Activated CD8-positive, alpha-beta memory T cell treated with anti-CD3 and anti-CD28 coated beads, Interleukin-2, amount 10 ng/mL, durations not matched to agents 7 days and 5 days (primary cell): ENCODE results near the gene IL31. TPM values are rescaled to one million over a fixed set of nuclear protein-coding genes. Genes with fewer than 3 reads are reported as not detected.
A peak's percentile ranks its signal among the peaks of the same experiment; 100 is the strongest.

ENCODE experiments used
- ATAC-seq: fragments of 150-1000 bp; cut with Tn5 transposase; one replicate; pipeline ENCODE4 v1.10.0; 2021; ENCODE audit warnings: moderate library complexity
- CTCF ChIA-PET: fragments of 350-600 bp; sonication (Branson Sonifier 250); formaldehyde crosslinking; loops from one replicate; lab custom pipeline; 2021; ENCODE audit warnings: antibody characterized with exemption; lab: Charles Lee
- DNase-seq: peaks from one replicate; pipeline ENCODE4 v3.0.0-alpha.2; 2020
- H3K27ac Mint-ChIP-seq: one replicate; pipeline ENCODE4 v1.8.0; 2021; ENCODE audit warnings: mild to moderate bottlenecking, mixed read lengths
- H3K27me3 Mint-ChIP-seq: one replicate; pipeline ENCODE4 v1.8.0; 2021; ENCODE audit warnings: mixed read lengths
- H3K36me3 Mint-ChIP-seq: one replicate; pipeline ENCODE4 v1.8.0; 2021; ENCODE audit warnings: mild to moderate bottlenecking, mixed read lengths
- H3K4me1 Mint-ChIP-seq: one replicate; pipeline ENCODE4 v1.8.0; 2021; ENCODE audit warnings: mixed read lengths
- H3K4me3 Mint-ChIP-seq: one replicate; pipeline ENCODE4 v1.8.0; 2021; ENCODE audit warnings: mild to moderate bottlenecking, moderate library complexity, mixed read lengths
- H3K9me3 Mint-ChIP-seq: one replicate; pipeline ENCODE4 v1.8.0; 2022; ENCODE audit warnings: low read depth, mixed read lengths
- total RNA-seq, 2 experiments: library from RNA; stranded (reverse); gene quantifications; one replicate each; pipeline ENCODE4 v1.2.3, GENCODE V29; 2021

Gene IL31
- total RNA-seq, 2 experiments from 2014 or later, result not detected

DNA sequence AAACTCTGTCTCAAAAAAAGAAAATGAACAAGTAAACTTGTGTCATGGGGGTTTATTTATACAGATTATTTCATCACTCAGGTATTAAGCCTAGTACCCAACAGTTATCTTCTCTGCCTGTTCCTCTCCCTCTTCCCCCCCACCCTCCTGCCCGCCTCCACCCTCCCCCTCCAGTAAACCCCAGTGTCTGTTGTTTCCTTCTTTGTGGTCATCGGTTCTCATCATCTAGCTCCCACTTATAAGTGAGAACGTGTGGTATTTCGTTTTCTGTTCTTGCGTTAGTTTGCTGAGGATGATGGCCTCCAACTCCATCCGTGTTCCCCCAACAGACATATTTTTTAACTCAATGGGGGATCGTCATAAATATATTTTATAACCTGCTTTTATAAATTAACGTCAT lies 12.3 kb downstream of the IL31 start:
- CTCF ChIA-PET, result interaction anchor here (0.6 to 4.0 kb wide), 6 partner anchors 9 to 120 kb away, joined by 3 to 25 read pairs (median 3); partner anchors contain the start of gene MLXIP
- Mint-ChIP-seq H3K4me3 (peak overlapping the region; percentile 28), H3K9me3 (no peaks in the 10 kb centered on the region), H3K27me3 (peaks cover 37% of the 10 kb centered on the region), H3K27ac (peak overlapping the region; percentile 77), H3K36me3 (peaks cover 2% of the 10 kb centered on the region), H3K4me1 (peaks cover 37% of the 10 kb centered on the region)
- DNase-seq, result peak; percentile 60
- peak; percentile 17 for ATAC-seq

DNA sequence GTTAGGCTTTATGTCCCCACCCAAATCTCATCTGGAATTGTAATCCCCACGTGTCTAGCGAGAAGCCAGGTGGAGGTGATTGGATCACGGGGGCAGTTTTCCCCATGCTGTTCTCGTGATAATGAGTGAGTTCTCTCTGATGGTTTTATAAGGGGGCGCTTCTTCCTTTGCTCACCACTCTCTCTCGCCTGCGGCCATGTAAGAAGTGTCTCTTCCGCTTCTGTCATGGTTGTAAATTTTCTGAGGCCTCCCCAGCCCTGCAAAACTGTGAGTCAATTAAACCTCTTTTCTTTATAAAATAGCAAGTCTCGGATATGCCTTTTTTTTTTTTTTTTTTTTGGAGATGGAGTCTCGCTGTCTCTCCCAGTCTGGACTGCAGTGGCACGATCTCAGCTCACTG lies 13.3 kb downstream of the IL31 start:
- ATAC-seq (no peak), DNase-seq (no peak)
- H3K27ac Mint-ChIP-seq, result no peak overlapping the region
- H3K9me3 Mint-ChIP-seq, result no peaks in the 10 kb centered on the region
- peaks cover 37% of the 10 kb centered on the region for H3K27me3 Mint-ChIP-seq
- H3K4me1 Mint-ChIP-seq, result peaks cover 32% of the 10 kb centered on the region
- H3K36me3 Mint-ChIP-seq, result peaks cover 2% of the 10 kb centered on the region
- CTCF ChIA-PET, result interaction anchor here (1.0 to 4.0 kb wide), 3 partner anchors 31 to 121 kb away, joined by 3 to 25 read pairs (median 4); no protein-coding TSS in a partner anchor
- no peak overlapping the region for H3K4me3 Mint-ChIP-seq

GRCh38 chr12:122159882-122160281 lies 14.1 kb downstream of the IL31 start:
- DNase-seq (no peak), ATAC-seq (peak; percentile 52)
- Mint-ChIP-seq H3K36me3 (peaks cover 2% of the 10 kb centered on the region), H3K27ac (no peak overlapping the region), H3K27me3 (peaks cover 33% of the 10 kb centered on the region), H3K9me3 (no peaks in the 10 kb centered on the region), H3K4me3 (no peak overlapping the region), H3K4me1 (peaks cover 26% of the 10 kb centered on the region)
- CTCF ChIA-PET, result interaction anchor here (0.6 to 3.7 kb wide), 5 partner anchors 8 to 193 kb away, joined by 3 to 31 read pairs (median 4); no protein-coding TSS in a partner anchor

- no peak overlapping the region for H3K4me3 Mint-ChIP-seq
- peaks cover 33% of the 10 kb centered on the region for H3K27me3 Mint-ChIP-seq
- H3K27ac Mint-ChIP-seq, result no peak overlapping the region
- peaks cover 23% of the 10 kb centered on the region for H3K4me1 Mint-ChIP-seq
- DNase-seq (no peak), ATAC-seq (no peak)
- CTCF ChIA-PET, result interaction anchor here (1.1 to 3.7 kb wide), 4 partner anchors 9 to 104 kb away, joined by 3 to 31 read pairs (median 4); no protein-coding TSS in a partner anchor
- H3K9me3 Mint-ChIP-seq, result no peaks in the 10 kb centered on the region
- H3K36me3 Mint-ChIP-seq, result peaks cover 2% of the 10 kb centered on the region
Observed at GRCh38 chr12:122158700-122159285, 15.2 kb downstream of the IL31 start.

DNA sequence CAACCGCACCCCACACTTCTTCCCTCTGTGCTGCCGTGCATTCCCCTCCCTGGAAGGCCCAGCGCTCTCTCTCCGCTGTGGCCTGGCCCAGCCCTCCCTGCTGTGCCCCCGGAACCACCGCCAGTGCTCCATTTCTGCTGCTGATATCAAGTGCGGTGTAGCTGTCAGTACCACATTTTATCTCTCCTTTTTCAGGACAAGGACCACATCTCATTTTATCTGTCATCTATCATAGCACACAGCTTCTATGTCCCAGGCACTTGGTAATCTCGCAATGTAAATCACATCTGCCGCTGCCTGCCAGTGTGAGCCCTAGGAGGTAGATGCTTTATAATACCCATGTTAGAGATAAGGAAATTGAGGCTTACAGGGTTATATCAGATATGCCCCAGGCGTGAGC lies 18.3 kb downstream of the IL31 start:
- Mint-ChIP-seq H3K4me1 (peaks cover under 1% of the 10 kb centered on the region), H3K36me3 (no peaks in the 10 kb centered on the region), H3K27me3 (peaks cover 35% of the 10 kb centered on the region), H3K27ac (no peak overlapping the region), H3K4me3 (no peak overlapping the region), H3K9me3 (no peaks in the 10 kb centered on the region)
- ATAC-seq (no peak), DNase-seq (no peak)
- CTCF ChIA-PET, result interaction anchor here (1.6 kb wide), 1 partner anchor 35 kb away, joined by 6 read pairs; no protein-coding TSS in a partner anchor

DNA sequence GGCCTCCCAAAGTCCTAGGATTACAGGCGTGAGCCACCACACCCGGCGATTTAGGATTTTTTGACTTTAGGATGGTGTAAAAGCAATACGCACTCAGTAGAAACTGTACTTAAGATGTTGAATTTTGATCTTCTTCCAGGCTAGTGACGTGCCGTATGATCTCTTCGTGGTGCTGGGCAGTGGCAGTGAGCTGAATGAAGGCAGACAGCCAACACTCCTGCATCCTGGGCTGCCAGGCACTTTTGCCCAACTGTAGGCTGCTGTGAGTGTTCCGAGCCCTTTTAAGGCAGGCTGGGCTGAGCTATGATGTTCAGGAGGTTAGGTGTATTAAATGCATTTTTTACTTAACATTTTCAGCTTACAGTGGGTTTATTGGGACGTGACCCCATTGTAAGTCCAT lies 21.3 kb downstream of the IL31 start:
- Mint-ChIP-seq H3K36me3 (no peaks in the 10 kb centered on the region), H3K9me3 (no peaks in the 10 kb centered on the region), H3K4me1 (peaks cover 3% of the 10 kb centered on the region), H3K27ac (no peak overlapping the region), H3K27me3 (peaks cover 27% of the 10 kb centered on the region), H3K4me3 (no peak overlapping the region)
- DNase-seq, result no peak
- no peak for ATAC-seq
- CTCF ChIA-PET, result interaction anchor here (1.0 to 1.1 kb wide), 2 partner anchors 9 to 98 kb away, joined by 3 to 4 read pairs; no protein-coding TSS in a partner anchor

- ATAC-seq, result no peak
- H3K4me3 Mint-ChIP-seq, result no peak overlapping the region
- peaks cover 3% of the 10 kb centered on the region for H3K4me1 Mint-ChIP-seq
- no peak for DNase-seq
- peaks cover 24% of the 10 kb centered on the region for H3K27me3 Mint-ChIP-seq
- CTCF ChIA-PET, result interaction anchor here (1.2 to 1.6 kb wide), 2 partner anchors 16 to 27 kb away, joined by 3 read pairs; no protein-coding TSS in a partner anchor
- H3K27ac Mint-ChIP-seq, result no peak overlapping the region
- H3K9me3 Mint-ChIP-seq, result no peaks in the 10 kb centered on the region
- no peaks in the 10 kb centered on the region for H3K36me3 Mint-ChIP-seq
Observed at GRCh38 chr12:122150127-122150681, 23.8 kb downstream of the IL31 start.

DNA sequence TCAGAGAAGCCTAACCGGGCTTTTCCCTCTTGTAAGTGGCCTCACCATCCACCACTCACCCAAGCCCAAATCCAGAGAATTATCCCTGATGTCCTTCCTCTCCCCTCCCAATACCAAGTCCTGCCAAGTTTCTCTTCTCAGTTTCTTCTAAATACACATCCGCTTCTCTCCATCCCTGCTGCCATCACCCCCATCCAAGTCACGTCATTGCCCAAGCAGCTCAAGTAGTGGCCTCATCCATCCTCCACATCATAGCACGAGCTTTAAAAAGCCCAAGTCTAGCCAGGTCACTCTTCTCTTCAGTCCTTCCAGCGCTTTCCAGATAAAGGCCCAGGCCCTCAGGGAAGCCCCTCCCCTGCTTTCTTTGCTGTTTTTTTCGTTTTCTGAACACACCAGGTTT lies 25.4 kb downstream of the IL31 start:
- H3K4me3 Mint-ChIP-seq, result no peak overlapping the region
- peaks cover 19% of the 10 kb centered on the region for H3K27me3 Mint-ChIP-seq
- H3K9me3 Mint-ChIP-seq, result no peaks in the 10 kb centered on the region
- no peak overlapping the region for H3K27ac Mint-ChIP-seq
- H3K36me3 Mint-ChIP-seq, result peaks cover under 1% of the 10 kb centered on the region
- peaks cover 3% of the 10 kb centered on the region for H3K4me1 Mint-ChIP-seq
- ATAC-seq (no peak), DNase-seq (no peak)
- CTCF ChIA-PET, result no interaction called here

GRCh38 chr12:122147514-122148290 lies 26.3 kb downstream of the IL31 start:
- no peak for DNase-seq
- CTCF ChIA-PET, result interaction anchor here (0.9 to 1.9 kb wide), 2 partner anchors 17 to 24 kb away, joined by 3 to 4 read pairs; no protein-coding TSS in a partner anchor
- no peak overlapping the region for H3K27ac Mint-ChIP-seq
- H3K27me3 Mint-ChIP-seq, result peaks cover 14% of the 10 kb centered on the region
- H3K36me3 Mint-ChIP-seq, result peaks cover 2% of the 10 kb centered on the region
- no peaks in the 10 kb centered on the region for H3K9me3 Mint-ChIP-seq
- peaks cover 3% of the 10 kb centered on the region for H3K4me1 Mint-ChIP-seq
- H3K4me3 Mint-ChIP-seq, result no peak overlapping the region
- no peak for ATAC-seq

- ATAC-seq (no peak), DNase-seq (no peak)
- peaks cover 8% of the 10 kb centered on the region for H3K27me3 Mint-ChIP-seq
- H3K4me3 Mint-ChIP-seq, result no peak overlapping the region
- CTCF ChIA-PET, result no interaction called here
- H3K9me3 Mint-ChIP-seq, result no peaks in the 10 kb centered on the region
- no peak overlapping the region for H3K27ac Mint-ChIP-seq
- H3K36me3 Mint-ChIP-seq, result peaks cover 2% of the 10 kb centered on the region
- peaks cover 3% of the 10 kb centered on the region for H3K4me1 Mint-ChIP-seq
Observed at GRCh38 chr12:122145505-122146330, 28.3 kb downstream of the IL31 start.

DNA sequence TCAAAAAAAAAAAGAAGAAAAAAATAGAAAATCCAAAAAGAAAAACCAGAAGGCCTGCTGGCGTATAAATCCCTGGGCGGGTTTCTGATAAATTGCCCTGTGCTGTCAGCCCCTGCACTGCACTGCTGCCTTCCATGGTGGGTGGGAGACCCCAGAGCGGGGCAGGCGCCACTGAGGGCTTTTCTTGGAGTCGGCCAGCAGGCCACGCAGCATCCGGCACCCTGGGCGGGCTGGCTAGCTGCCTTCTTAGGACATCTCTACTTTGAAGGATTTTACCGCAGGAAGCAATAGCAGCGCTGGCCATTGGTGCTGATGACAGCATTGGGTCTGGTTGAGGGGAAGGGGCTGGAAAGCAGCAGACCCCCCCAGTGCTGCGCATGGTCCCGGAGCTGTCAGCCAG lies 29.1 kb downstream of the IL31 start:
- CTCF ChIA-PET, result no interaction called here
- DNase-seq (no peak), ATAC-seq (no peak)
- Mint-ChIP-seq H3K4me1 (peaks cover 3% of the 10 kb centered on the region), H3K36me3 (peaks cover 2% of the 10 kb centered on the region), H3K9me3 (no peaks in the 10 kb centered on the region), H3K27ac (no peak overlapping the region), H3K27me3 (peaks cover 8% of the 10 kb centered on the region), H3K4me3 (no peak overlapping the region)

GRCh38 chr12:122142857-122143256 lies 31.2 kb downstream of the IL31 start:
- H3K27ac Mint-ChIP-seq, result no peak overlapping the region
- peaks cover 2% of the 10 kb centered on the region for H3K36me3 Mint-ChIP-seq
- no peaks in the 10 kb centered on the region for H3K4me1 Mint-ChIP-seq
- H3K9me3 Mint-ChIP-seq, result no peaks in the 10 kb centered on the region
- no peak overlapping the region for H3K4me3 Mint-ChIP-seq
- ATAC-seq (no peak), DNase-seq (no peak)
- H3K27me3 Mint-ChIP-seq, result no peaks in the 10 kb centered on the region
- CTCF ChIA-PET, result no interaction called here
